Astrocyte (in vitro differentiated cells and primary cell): Measurements from ENCODE around the gene FMN1.

ENCODE experiments used
- CTCF ChIP-seq: IDR thresholded peaks from 2 replicates; pipeline ENCODE4 v1.5.1; 2011; ENCODE audit warnings: low read depth, mild to moderate bottlenecking, inconsistent platforms, low read length, moderate library complexity; ENCODE audit not compliant: insufficient read depth
- EZH2 ChIP-seq: IDR thresholded peaks from 2 replicates; pipeline ENCODE4 v1.6.1; 2012; ENCODE audit warnings: mild to moderate bottlenecking, low read length, inconsistent platforms; ENCODE audit not compliant: insufficient read depth

DNA sequence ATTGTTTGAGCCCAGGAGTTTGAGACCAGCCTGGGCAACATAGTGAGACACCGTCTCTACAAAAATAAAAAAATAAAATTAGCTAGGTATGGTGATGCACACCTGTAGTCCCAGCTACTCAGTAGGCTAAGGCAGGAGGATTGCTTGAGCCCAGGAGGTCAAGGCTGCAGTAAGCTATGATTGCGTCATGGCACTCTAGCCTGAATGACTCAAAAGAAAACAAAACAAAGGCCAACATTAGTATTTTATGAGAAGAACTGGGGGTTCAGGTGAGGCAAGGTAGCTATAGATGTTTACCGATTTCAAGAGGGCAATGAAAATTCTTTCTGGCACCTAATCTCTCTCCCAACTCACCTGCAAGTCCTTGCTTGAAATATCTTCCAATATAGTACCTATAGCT lies 399.5 kb downstream of the FMN1 start:
- TF ChIP-seq CTCF (no peak), EZH2 (no peak)
